GM23338 (cell line): ENCODE results near the gene RNF220.

ENCODE experiments used
- CREB1 ChIP-seq: fragments of 250-450 bp; sonication (Bioruptor Pico); IDR thresholded peaks from 2 replicates; pipeline ENCODE4 v1.5.0; 2020; ENCODE audit warnings: low read depth, mild to moderate bottlenecking, moderate library complexity
- EZH2 ChIP-seq: fragments of 200-600 bp; sonication (generic); IDR thresholded peaks from one replicate; pipeline ENCODE4 v1.8.0; 2017; ENCODE audit warnings: antibody characterized with exemption, mild to moderate bottlenecking, low read depth; ENCODE audit not compliant: unreplicated experiment
- EZH2phosphoT487 ChIP-seq: fragments of 200-600 bp; sonication (generic); IDR thresholded peaks from one replicate; pipeline ENCODE4 v1.8.1; 2018; ENCODE audit warnings: antibody characterized with exemption; ENCODE audit not compliant: unreplicated experiment
- JUNB ChIP-seq: IDR thresholded peaks from one replicate; pipeline ENCODE4 v1.6.1; 2016; ENCODE audit warnings: antibody characterized with exemption; ENCODE audit not compliant: unreplicated experiment
- POLR2AphosphoS5 ChIP-seq: IDR thresholded peaks from 2 replicates; pipeline ENCODE4 v1.6.1; 2016; ENCODE audit warnings: antibody characterized with exemption, low read depth
- ZNF114 ChIP-seq: fragments of 250-450 bp; sonication (Bioruptor Pico); IDR thresholded peaks from 2 replicates; pipeline ENCODE4 v1.5.0; 2020; ENCODE audit warnings: mild to moderate bottlenecking, moderate library complexity
- TF ChIP-seq, protein P1 (sequence below), 2 experiments: fragments of 200-600 bp in 1 of 2; sonication (generic) in 1 of 2; conservative IDR thresholded peaks; 2 replicates each; pipeline versions ENCODE4 v1.5.1 to v1.6.1; 2016 to 2017; ENCODE audit warnings: antibody characterized with exemption in 2 of 2, low read depth in 2 of 2, mild to moderate bottlenecking in 2 of 2, moderate library complexity in 1 of 2
- TF ChIP-seq, protein P2 (sequence below): IDR thresholded peaks from one replicate; pipeline ENCODE4 v1.6.1; 2018; ENCODE audit warnings: antibody characterized with exemption; ENCODE audit not compliant: unreplicated experiment
- TF ChIP-seq, protein P3 (sequence below): IDR thresholded peaks from 2 replicates; pipeline ENCODE4 v1.6.1; 2016; ENCODE audit warnings: antibody characterized with exemption

DNA sequence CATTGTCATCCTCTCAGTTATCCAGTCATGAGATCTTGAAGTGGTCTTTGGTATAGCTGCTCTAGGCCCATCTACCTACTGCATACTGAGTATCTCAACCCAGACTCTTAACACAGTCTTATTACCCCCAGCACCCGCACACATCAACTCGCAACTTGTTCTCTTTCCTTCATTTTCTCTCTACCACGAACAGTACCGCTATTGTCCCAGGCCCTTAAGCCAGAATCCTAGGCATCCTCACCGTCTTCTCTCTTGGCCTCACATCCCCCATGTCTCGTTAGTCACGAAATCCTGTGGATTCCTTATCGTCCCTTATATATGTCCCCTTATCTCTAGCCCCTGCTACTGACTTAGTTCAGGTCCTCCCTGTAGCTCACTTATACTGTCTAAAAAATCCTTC lies 142.8 kb downstream of the RNF220 start:
- TF ChIP-seq EZH2 (no peak), POLR2AphosphoS5 (no peak), JUNB (no peak), CREB1 (CRISPR knock-in tag) (no peak), EZH2phosphoT487 (no peak), ZNF114 (CRISPR knock-in tag) (no peak)
- TF ChIP-seq, protein P1, sequence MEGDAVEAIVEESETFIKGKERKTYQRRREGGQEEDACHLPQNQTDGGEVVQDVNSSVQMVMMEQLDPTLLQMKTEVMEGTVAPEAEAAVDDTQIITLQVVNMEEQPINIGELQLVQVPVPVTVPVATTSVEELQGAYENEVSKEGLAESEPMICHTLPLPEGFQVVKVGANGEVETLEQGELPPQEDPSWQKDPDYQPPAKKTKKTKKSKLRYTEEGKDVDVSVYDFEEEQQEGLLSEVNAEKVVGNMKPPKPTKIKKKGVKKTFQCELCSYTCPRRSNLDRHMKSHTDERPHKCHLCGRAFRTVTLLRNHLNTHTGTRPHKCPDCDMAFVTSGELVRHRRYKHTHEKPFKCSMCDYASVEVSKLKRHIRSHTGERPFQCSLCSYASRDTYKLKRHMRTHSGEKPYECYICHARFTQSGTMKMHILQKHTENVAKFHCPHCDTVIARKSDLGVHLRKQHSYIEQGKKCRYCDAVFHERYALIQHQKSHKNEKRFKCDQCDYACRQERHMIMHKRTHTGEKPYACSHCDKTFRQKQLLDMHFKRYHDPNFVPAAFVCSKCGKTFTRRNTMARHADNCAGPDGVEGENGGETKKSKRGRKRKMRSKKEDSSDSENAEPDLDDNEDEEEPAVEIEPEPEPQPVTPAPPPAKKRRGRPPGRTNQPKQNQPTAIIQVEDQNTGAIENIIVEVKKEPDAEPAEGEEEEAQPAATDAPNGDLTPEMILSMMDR (conservative IDR thresholded peaks at IDR 0.05; ENCODE audit: low read depth in 2 of 2) = no peak
- TF ChIP-seq, protein P2, sequence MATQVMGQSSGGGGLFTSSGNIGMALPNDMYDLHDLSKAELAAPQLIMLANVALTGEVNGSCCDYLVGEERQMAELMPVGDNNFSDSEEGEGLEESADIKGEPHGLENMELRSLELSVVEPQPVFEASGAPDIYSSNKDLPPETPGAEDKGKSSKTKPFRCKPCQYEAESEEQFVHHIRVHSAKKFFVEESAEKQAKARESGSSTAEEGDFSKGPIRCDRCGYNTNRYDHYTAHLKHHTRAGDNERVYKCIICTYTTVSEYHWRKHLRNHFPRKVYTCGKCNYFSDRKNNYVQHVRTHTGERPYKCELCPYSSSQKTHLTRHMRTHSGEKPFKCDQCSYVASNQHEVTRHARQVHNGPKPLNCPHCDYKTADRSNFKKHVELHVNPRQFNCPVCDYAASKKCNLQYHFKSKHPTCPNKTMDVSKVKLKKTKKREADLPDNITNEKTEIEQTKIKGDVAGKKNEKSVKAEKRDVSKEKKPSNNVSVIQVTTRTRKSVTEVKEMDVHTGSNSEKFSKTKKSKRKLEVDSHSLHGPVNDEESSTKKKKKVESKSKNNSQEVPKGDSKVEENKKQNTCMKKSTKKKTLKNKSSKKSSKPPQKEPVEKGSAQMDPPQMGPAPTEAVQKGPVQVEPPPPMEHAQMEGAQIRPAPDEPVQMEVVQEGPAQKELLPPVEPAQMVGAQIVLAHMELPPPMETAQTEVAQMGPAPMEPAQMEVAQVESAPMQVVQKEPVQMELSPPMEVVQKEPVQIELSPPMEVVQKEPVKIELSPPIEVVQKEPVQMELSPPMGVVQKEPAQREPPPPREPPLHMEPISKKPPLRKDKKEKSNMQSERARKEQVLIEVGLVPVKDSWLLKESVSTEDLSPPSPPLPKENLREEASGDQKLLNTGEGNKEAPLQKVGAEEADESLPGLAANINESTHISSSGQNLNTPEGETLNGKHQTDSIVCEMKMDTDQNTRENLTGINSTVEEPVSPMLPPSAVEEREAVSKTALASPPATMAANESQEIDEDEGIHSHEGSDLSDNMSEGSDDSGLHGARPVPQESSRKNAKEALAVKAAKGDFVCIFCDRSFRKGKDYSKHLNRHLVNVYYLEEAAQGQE = no peak
- TF ChIP-seq, protein P3, sequence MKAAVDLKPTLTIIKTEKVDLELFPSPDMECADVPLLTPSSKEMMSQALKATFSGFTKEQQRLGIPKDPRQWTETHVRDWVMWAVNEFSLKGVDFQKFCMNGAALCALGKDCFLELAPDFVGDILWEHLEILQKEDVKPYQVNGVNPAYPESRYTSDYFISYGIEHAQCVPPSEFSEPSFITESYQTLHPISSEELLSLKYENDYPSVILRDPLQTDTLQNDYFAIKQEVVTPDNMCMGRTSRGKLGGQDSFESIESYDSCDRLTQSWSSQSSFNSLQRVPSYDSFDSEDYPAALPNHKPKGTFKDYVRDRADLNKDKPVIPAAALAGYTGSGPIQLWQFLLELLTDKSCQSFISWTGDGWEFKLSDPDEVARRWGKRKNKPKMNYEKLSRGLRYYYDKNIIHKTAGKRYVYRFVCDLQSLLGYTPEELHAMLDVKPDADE = no peak
